HG03439 (cell line): ENCODE data around the gene SNHG17.
"Not testable (repeated sequence)": the region's sequence is repeated elsewhere in the genome, so short reads cannot be mapped to it uniquely, and the experiment has no call there.

ENCODE experiments used
- ATAC-seq: cut with Tn5 transposase; IDR thresholded peaks from one replicate; pipeline ENCODE4 v1.9.1; 2021; ENCODE audit warnings: mild to moderate bottlenecking, moderate library complexity; ENCODE audit not compliant: unreplicated experiment

Gene SNHG17

DNA sequence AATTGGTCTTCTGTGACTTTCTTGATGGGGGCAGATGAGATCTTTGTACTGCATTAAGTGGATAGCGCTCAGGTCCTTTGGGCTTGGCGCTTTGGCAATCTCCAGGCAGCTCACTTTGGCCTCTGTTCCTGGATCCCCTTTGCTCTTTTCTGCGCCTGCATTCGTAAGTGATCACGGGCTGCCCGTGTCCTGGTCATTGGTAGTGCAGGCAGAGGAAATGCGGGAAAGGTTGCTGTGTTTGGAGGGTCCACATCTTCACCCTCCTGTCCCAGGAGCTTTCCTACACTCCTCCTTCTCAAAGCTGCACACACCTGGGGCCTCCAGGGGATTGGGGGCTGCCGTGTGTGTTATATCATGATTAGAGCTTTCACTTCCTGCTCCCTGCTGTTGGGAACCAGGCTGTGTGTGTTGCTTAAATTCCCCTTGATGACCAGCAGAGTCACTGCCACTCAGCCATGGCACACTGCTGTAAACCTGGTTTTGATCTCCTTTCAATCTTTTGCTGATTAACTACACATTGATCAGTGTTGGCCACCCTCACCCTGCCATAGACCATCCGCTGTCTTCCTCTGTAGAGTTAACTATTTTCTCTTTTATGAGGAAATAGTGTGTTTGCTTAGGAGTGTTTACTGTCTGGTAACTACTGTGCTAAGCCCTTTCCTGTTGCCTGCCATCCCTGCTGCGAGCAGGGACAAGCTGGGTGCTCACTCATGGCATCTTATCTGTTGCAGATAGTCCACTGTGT is 13.0 kb upstream of the SNHG17 start:
- no peak for ATAC-seq

DNA sequence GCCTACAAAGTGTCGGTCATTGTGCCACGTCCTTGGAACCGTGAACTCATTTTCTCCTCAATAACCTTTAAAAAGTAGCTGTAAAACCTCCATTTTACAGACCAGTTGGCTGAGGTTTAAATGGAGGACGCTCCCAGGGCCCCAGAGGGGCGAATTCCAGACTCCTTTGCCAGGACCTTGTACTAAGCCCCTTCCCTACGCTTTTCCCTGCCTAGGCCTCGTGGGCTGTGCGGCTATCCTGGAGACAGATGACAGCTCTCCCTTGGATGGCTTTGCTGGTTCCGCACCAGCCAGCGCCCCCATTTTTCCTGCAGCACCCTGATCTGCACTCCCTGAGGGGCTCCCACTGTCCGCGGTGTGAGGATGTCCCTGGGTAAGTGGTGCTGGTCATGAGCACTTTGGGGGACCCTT is 12.1 kb upstream of the SNHG17 start:
- no peak for ATAC-seq

DNA sequence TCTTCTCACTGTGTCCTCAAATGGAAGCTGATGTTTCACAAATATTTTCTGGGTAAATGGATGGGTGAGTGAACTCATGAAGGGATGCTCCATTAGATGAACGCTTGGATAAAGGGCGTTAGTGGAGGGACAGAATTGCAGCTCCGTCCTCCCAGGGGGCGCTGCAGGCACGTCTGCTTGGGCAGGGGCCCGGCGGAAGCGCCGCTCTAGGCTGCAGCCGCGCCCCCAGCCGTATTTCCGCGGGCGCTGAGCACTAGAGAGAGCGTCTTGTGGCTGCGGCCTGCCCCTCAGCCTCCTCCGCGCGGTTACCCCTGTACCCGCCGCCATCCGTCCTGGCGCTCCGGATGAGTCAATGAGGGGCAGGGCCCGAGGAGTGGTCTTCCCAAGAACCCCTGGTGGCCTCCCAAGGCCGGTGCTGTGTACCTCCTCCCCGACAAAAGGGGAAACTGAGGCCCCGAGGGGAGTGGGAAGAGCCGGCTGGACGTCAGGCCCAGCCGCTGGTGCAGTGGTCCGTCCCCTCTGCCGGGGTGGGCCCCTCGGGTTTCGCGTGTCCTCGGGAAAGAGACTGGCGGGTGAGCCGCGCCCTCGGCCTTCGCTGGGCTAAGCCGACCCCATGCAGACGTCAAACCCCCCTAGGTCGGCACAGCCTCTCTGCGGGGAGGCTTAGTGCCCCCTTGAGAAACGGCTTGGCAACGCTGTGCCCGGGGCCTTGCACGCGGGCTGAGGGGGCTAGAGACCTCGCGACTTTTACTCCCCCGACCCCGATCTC is 11.5 kb upstream of the SNHG17 start:
- peak; percentile 80 for ATAC-seq

DNA sequence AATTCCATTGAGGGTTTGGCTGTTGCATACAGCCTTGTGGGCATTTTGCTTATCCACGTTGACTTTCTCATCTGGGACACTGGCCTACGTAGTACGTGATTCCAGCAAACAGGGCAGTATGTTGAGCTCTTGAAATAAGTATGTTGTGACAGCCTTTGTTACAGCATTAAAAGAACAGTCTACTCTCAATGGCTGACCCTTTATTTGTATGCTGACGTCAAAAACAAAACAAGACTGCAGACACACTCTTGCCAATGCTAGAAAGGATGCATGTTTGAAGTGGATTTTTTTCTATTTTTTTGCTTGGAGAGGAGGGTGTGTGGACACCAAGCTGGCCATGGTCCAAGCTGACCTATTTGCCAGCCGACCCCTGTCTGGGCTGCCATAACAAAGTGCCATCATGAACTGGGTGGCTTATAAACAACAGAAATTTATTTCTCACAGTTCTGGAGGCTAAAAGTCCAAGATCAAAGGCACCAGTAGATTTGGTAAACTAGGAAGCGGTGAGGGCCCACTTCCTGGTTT is 10.8 kb upstream of the SNHG17 start:
- no peak for ATAC-seq

DNA sequence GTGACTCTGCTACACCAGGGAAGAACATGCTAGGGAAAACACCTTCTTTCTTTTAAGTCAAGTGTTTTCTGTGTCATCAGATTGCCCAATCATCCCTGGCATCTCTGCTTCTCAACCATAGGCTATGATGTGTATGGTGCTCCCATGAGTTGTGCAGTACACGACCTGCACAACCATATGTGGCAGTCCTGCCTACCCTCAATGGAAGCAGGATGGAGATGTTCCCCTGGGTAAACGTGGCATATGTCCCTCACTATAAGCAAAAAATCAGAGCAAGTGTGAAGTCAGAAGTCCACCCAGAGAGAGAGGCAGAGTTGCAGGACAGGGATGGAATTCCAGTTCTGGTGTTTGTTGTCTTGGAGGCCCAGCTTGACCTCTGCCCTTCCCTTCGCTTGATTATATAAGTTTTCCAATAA is 10.3 kb upstream of the SNHG17 start:
- no peak for ATAC-seq

DNA sequence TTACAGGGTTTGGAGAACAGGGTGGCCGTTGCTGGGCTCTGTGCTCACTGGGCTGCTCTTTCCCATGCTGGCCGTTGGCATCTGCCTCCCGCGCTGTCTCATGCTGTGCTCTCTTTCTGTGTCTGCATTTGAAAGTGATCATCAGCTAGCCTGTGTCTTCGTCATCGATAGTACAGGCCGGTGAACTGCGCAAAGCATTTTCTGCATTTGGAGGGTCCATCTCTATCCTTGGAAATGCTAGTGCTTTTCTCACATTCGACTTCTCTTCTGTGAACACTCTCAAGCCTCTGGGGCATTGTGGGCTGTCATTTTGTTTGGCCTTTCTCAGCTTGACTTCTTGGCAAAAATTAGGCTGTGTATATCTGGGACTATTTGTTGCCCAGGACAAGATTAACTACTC is 6.8 kb upstream of the SNHG17 start:
- no peak for ATAC-seq

DNA sequence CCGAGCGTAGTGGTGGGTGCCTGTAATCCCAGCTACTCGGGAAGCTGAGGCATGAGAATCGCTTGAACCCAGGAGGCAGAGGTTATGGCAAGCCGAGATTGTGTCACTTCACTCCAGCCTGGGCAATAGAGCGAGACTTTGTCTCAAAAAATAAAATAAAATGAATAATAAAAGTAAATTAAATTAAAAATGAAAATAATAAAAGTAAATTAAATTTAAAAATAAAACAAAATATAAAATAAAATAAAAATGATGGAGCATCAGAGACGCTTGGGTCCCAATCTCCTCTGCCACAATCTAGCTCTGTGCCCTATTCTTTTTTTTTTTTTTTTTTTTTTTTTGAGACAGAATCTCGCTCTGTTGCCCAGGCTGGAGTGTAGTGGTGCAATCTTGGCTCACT is 6.0 kb upstream of the SNHG17 start:
- not testable (repeated sequence) for ATAC-seq

DNA sequence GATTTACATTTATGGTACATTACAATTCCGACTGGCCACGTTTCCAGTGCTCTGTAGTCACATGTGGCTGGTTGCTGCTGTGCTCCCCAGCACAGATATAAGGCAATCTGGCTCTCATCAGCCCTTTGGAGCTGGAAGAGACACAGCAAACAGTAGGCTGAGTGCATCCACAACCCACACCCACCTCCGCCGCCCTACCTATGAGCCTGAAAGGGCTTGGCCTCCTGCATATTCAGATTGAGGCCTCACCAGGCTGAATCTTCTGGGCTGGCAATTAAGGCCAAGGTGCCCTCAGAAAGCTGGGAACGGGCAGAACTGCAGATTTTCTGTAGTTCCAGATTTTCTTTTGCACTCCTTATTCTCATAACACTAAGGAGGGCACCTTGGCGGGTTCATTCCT is 2.7 kb upstream of the SNHG17 start:
- no peak for ATAC-seq

DNA sequence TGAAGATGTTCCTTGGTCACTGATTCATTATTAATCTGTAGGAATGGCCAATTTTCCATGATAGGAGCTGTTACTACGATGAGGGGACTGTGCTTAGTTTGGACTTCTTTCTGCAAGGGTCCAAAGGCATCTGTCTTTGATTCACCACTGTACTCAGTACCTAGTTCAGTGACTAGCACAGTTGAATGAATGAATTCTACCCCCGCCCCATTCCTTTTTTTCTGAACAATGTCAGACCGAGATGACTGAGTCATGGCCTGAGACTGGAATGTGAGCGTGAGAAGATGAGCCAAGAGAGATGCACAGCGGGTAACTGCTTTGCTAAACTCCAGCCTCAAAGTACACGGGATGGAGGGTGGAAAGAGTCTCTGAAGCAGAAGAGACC is 419 bp upstream of the SNHG17 start:
- ATAC-seq = no peak

DNA sequence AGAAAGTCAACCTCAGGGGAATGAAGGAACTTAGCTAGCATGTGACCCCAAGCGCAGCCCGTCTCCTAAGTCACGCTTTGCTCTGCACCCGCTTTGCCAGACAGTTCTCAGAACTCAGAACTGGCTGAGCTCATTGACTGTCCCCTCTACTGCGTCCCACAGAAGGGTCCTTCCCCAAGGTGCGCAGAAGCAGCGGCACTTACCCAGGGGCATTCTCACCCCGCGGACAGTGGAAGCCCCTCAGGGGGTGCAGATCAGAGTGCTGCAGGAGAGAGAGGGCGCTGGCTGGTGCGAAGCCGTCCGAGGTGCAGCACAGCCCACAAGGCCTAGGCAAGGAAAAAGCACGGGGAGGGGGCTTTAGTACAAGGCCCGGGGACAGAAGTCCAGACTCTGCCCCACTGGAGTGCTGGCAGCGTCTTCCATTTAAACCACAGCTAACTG is 807 bp downstream of the SNHG17 start:
- ATAC-seq = no peak

DNA sequence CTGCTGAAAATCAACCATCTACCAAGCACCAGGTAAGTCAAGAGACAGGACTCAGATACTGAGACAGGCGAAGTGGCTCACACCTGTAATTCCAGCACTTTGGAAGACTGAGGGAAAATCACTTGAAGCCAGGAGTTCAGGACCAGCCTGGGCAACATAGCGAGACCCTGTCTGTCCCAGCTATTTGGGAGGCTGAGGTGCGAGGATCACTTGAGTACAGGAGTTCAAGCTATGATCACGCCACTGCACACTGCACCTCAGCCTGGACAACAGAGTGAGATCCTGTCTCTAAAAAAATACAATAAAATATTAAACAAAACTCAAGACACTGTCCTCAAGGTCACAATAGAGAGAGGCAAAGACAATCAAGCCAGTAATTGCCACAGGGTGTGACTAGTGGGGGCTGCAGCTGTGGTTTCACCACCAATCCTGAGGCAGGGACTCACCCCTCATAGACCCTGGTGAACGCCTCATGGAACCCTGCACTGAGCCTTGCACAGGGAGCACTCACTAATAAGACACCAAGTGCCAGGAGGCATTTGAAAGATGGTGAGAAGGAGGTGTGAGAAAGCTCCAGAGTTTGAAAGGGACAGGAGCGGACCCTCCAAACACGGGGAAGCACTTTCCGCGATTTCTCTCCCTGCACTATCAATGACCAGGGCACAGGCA is 1.7 kb downstream of the SNHG17 start:
- no peak for ATAC-seq

DNA sequence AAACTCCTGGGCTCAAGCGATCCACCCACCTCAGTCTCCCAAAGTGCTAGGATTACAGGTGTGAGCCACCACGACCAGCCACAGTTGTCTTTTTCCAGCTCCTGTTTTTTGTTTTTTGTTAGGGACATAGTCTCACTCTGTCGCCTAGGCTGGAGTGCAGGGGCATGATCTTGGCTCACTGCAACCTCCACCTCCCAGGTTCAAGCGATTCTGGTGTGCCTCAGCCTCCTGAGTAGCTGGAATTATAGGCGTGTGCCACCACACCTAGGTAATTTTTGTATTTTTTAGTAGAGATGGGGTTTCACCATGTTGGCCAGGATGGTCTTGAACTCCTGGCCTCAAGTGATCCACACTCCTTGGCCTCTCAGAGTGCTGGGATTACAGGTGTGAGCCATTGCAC is 2.3 kb downstream of the SNHG17 start:
- not testable (repeated sequence) for ATAC-seq

DNA sequence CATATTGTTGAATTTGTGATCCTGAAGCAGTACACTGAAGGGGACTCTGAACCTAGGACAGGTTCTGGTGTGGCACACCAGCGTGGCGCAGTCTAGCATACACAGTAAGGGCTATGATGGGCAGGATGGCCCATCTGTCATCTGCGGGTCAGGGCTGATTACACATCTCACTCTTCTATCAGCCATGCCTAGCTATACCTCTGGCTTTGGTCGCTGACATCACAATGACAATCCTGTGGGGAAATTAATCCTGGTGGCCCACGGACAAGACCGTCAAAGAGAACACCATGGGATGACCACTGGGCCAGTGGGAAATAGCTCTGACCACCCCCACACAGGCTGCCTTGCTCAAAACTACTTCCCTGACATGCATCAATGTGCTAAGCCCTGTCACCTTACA is 2.8 kb downstream of the SNHG17 start:
- ATAC-seq = no peak

DNA sequence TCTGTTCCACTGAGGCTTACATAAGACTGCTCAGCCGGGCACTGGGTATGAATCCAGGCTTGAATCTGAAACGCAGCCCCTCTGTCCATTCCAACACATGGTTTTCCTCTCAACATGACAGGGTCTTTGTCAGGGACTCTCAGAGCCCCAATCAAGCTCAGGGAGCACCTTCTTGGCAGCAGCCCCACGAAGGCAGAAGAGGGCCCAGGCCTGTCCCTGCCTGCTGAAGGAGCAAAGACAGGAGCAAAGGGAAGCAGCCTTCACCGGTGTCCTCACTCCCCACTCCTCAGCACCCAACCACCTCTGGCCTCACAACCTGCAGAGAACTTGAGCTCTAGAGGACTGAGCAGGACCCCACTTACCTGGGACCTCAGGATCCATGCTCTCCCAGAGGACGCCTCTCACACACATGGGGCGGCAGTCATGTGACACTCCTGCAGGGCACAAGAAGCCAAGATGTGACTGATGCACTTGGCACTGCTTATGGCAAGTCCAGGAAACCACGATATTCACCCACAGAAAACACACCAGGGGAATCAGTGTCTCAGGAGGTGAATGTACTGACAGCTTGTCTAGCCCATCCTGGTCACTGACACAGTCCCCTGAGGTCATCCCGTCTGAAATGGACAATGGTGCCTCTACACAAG is 4.3 kb downstream of the SNHG17 start:
- no peak for ATAC-seq

DNA sequence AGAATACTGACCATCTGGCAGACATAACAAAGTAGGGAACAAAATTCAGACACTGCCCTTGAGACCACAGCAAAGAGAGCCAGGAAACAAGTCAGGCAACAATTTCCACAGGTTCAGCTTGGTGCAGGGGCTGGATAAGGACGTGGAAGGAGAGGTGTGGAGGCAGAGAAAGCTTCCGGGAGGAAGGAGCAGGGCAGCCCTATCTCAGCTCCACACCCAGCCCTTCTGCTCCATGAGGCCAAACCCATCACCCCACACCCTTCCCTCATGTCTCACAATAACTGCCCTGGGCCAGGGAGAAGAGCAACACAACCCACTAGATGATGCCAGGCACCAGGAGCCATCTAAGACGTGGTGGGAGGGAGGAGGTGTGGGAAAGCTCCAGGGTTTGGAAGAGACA is 5.8 kb downstream of the SNHG17 start:
- ATAC-seq = no peak

DNA sequence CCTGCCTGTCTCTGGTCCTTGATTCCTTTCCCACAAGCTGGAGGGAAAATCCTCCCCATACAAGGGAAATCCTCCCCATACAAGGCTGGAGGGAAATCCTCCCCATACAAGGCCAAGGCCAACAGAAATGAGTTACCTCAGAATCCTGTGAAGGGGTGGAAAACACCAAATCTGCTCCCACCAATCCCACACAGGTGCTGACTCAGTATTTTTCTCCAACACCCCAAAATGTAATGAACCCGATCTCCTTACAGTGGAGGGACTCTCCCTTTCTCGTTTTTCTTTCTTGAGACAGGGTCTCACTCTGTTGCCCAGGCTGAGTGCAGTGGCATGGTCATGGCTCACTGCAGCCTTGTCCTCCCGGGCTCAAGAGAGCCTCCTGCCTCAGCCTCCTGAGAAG is 6.3 kb downstream of the SNHG17 start:
- no peak for ATAC-seq

DNA sequence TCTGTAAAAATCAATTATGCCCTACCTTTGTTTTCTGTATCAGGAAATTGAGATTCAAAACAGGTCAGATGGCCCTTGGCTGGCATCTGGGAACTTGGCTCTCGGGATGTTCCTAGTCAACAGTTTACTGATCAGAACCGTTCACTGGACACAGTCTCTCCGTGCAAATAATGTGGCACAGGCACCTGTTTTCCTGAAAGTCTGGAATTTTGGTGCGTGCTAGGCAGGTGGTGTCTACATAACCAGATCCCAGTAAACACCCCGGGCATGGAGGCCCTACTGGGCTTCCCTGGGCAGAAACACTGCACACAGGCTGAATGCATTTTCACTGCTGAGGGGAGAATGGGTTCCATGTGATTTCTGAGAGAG is 7.5 kb downstream of the SNHG17 start:
- no peak for ATAC-seq

DNA sequence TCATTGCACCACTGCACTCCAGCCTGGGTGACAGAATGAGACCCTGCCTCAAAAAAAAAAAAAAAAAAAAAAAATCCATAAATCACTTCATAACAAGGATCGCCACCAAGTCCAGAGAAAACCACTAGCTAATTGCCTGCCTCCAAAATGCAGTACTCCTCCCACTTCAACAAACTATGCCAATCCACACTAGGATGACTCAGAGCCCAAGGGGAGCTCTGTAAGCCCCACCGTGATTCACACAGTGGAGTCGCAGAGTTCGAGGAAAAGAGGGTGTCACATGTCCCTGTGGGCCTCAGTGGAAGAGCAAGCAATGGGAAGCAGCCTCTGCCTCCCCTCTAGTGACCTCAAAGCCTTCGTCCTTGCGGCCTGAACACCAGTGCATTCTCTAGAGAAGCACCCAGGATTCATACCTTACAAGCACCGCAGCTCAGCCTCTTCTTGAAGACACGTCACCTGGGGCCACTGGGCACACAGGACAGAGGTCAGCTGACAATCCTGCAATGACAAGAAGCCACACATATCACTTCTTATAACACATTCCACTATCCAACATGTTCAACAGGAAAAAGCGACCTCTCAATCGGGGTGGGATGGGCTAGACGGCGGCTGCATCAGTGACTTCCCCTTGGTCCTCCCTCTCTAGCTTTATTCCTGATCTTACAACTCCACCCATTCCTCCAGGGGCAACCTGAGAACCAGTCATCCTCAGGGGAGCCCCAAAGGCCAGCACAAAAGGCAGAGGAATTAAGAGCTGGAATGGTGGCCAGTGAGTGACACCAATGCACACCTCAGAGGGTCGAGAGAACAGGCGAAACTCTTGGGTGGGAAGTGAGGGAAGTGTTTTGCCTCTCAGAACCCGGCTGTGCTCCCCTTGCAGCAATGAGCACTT is 8.9 kb downstream of the SNHG17 start:
- no peak for ATAC-seq

DNA sequence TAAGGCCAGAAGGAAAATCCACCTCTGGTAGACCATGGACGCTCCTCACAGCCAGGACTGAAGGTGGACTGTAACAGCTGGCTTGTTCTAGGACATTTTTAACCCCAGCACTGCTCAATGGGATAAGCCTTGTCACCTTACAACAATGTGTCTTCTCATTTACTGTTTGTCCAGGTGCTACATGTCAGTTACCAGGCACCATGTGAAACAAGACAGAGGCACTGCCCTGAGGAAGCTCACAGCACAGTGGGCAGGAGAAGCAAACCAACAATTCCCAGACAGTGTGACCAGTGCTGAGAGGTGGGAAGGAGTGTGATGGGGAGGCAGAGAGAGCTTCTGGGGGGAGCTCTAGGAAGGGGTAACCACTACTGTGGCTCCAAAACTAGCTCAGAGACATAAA is 10.7 kb downstream of the SNHG17 start:
- no peak for ATAC-seq

DNA sequence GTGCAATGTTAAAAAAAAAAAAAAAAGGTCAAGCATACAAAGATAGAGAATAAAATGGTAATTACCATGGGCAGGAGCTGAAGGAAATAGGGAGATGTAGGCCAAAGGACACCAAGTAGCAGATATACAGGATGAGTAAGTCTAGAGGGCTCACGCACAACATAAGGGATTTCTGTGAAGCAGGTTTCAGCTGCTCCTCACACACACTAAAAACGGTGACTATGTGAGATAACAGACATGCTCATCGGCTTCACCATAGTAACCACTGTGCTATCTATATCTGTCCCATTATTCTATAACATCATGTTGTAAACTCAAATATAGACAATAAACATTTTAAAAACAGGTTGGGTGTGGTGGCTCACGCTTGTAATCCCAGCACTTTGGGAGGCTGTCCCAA is 11.6 kb downstream of the SNHG17 start:
- ATAC-seq = no peak
